ENCODE data around the gene TMA7B.

Gene TMA7B

DNA sequence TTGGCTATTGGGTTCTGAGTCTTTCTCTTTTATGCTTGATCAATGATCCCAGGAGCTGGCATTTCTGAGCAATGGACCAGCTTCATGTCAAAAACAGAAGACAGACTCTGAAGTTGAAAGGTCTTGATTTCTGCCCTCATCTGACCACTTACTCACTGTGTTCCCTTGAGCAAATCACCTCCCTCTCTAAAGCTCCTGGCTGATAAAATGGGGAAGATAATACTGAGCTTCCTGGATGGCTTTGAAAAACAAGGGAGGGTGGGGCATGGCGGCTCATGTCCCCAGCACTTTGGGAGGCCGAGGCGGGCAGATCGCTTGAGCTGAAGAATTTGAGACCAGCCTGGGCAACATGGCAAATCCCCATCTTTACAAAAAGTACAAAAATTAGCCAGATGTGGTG is 40.9 kb downstream of the TMA7B start:
- no peak for DNase-seq (ENCODE audit: low read depth)
- TF ChIP-seq, protein P1, sequence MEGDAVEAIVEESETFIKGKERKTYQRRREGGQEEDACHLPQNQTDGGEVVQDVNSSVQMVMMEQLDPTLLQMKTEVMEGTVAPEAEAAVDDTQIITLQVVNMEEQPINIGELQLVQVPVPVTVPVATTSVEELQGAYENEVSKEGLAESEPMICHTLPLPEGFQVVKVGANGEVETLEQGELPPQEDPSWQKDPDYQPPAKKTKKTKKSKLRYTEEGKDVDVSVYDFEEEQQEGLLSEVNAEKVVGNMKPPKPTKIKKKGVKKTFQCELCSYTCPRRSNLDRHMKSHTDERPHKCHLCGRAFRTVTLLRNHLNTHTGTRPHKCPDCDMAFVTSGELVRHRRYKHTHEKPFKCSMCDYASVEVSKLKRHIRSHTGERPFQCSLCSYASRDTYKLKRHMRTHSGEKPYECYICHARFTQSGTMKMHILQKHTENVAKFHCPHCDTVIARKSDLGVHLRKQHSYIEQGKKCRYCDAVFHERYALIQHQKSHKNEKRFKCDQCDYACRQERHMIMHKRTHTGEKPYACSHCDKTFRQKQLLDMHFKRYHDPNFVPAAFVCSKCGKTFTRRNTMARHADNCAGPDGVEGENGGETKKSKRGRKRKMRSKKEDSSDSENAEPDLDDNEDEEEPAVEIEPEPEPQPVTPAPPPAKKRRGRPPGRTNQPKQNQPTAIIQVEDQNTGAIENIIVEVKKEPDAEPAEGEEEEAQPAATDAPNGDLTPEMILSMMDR (IDR thresholded peaks at IDR 0.05; ENCODE audit: low read depth, low read length, missing control alignments) = no peak
- H3K4me3 ChIP-seq (ENCODE audit: low read depth, low read length) = no peak overlapping the region

DNA sequence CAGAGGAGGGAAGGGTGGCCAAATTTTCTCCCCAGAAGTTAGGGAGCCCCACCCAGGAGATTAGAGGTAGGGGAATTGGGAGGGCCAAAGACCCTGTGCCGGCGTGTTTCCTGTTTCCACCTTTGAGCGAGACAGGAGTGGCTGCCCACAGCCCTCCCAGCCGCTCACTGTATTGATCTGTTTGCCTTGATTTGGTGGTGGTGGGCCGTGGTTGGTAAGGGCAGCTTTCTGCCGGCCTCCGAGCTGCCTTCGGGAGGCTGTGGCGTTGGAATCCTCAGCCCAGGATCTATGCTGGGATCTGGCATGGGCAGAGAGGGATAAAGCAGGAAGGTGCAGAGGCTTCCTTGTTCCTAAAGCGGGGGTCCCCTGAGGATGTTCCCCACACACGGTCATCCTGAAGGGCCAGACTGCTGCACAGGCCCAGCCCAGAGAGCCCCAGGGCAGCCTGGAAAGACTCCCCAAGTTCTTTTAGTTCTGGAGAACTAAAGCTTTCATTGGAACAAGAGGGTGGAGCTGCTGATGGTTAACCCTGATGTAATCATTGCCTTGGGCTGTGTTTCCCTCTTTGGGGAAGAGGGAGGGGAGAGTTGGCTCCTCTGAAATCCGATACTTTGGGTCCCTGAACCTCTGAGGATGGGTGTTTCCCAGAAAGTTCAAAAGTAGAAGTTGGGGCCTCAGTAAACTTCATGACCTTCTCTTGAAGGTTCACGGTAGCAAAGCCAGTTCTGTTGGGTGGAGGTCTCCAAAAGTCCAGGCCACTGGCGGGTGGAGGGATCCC is 41.8 kb downstream of the TMA7B start:
- TF ChIP-seq, protein P1 (IDR thresholded peaks at IDR 0.05; ENCODE audit: low read depth, low read length, missing control alignments) = no peak
- DNase-seq (ENCODE audit: low read depth) = no peak
- no peak overlapping the region for H3K4me3 ChIP-seq (ENCODE audit: low read depth, low read length)

DNA sequence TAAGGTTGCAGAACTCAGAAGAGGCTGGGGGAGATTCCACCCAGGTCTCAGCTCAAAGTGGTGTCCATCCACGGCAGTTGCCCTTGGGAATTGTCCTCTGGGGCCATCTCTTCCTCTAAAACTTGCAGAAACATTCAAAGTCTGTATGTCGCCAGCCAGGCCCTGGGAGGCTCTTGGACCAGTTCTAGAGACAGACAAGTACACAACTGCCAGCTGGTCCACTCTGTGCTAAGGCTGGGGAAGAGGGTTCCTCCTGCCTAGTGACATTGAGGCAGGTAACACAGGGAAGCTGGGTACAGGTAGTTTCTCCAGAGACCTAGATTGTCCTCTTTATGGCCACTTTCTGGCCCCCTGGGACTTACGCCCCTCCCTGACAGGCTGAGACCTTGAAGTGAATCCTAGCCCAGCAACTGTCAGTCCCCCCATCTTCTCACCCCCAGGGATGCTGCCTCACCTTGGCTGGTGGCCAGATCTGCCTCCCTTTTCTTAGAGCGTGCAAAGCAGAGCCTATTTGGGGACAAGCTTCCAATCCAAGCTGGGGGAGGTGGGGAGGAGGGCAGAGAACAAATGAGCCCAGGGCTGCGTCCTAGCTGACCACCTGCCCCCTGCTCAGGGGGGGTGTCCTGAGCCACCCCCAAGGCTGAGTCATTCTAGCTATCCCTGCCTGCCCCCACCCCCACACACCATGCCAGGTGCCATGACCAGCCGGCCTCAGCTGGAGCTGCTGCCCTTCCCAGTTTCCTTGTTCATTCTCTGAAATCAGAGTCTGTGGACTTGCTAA is 42.9 kb downstream of the TMA7B start:
- no peak for DNase-seq (ENCODE audit: low read depth)
- TF ChIP-seq, protein P1 (IDR thresholded peaks at IDR 0.05; ENCODE audit: low read depth, low read length, missing control alignments) = no peak
- H3K4me3 ChIP-seq (ENCODE audit: low read depth, low read length) = no peak overlapping the region

- no peak overlapping the region for H3K4me3 ChIP-seq (ENCODE audit: low read depth, low read length)
- no peak for DNase-seq (ENCODE audit: low read depth)
- TF ChIP-seq, protein P1 (IDR thresholded peaks at IDR 0.05; ENCODE audit: low read depth, low read length, missing control alignments) = no peak
These were observed 44.6 kb downstream of the TMA7B start for GRCh38 chr22:40004836-40005235.

GRCh38 chr22:40006641-40007040 is 46.4 kb downstream of the TMA7B start:
- TF ChIP-seq, protein P1 (IDR thresholded peaks at IDR 0.05; ENCODE audit: low read depth, low read length, missing control alignments) = no peak
- no peak for DNase-seq (ENCODE audit: low read depth)
- no peak overlapping the region for H3K4me3 ChIP-seq (ENCODE audit: low read depth, low read length)

DNA sequence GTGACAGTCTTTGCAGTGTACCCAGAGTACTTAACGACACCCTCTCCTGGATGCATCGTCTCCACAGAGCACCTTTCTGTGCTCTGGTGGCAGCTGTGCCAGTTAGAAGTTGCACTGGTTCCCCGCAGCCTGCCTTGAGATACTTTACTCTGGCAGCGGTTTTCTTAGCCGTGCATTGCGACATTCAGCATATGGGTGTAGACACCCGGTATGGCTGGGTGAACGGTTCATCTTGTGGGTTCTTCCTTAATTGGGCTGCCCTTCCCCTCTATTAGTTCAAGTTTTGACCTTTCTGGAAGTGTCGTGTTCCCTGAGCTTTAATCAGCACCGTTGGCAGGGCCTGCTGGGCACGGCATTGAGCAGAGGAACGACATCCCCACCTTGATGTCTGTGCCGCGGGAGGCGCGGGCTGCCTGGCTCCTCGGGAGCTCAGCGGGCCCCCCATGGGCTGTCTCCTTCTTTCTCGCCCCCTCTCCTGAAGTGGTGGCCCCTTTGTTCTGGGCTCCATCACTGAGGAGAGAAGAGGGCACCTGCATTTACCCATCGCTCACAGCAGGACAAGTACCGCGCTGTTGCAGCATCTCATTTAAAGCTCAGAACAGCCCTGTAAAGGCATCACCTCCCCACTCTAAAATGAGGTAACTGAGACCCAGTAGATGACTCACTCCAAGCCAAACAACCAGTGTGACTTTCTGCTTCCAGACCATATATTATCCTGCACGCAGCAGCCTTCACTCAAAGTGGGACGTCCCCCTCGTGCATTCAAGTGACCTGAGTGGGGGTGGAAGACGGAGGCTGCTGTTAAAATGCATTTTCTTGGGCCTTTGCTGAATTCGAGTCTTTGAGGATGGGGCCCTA is 47.9 kb downstream of the TMA7B start:
- no peak overlapping the region for H3K4me3 ChIP-seq (ENCODE audit: low read depth, low read length)
- TF ChIP-seq, protein P1 (IDR thresholded peaks at IDR 0.05; ENCODE audit: low read depth, low read length, missing control alignments) = no peak
- no peak for DNase-seq (ENCODE audit: low read depth)
